Measurements from ENCODE around the gene BCLAF1.

GRCh38 chr6:136210398-136211165, 79.1 kb downstream of the BCLAF1 start:
- TF ChIP-seq CTCF (IDR thresholded peaks at IDR 0.05; ENCODE audit: low read length): no peak
- TF ChIP-seq EZH2 (IDR thresholded peaks at IDR 0.05; ENCODE audit: borderline replicate concordance, low read length): no peak
